ENCODE results near the gene CFL2. TPM values are rescaled to one million over a fixed set of nuclear protein-coding genes. Genes with fewer than 3 reads are reported as not detected.

CFL2 gene
- total and polyA plus RNA-seq, 2 of the 13 experiments (the other 11 are each of a cell fraction or from before 2014, with no cell fraction given) = 114 to 158 TPM

GRCh38 chr14:34693228-34693939 lies 21.0 kb downstream of the CFL2 start (continued):
- TF ChIP-seq ATF3 (CRISPR knock-in tag; IDR thresholded peaks at IDR 0.05) (peak; percentile 49), ZBTB49 (CRISPR knock-in tag; IDR thresholded peaks at IDR 0.05; ENCODE audit: borderline replicate concordance) (peak; percentile 74; the same call in 1 of the 2 replicates), MYC (CRISPR knock-in tag; IDR thresholded peaks at IDR 0.05; ENCODE audit: borderline replicate concordance) (peak; percentile 69), EP300 (IDR thresholded peaks at IDR 0.05; ENCODE audit: low read depth in 2 of 2, low read length in 2 of 2) (0 out of 4 replicates have a peak, but pooled peaks of 1 of the 2 experiments have one; percentile 15), EP300 (CRISPR knock-in tag; IDR thresholded peaks at IDR 0.05; ENCODE audit: borderline replicate concordance) (peak; percentile 51), ZNF33B (CRISPR knock-in tag; IDR thresholded peaks at IDR 0.05) (peak; percentile 91), CREBL2 (CRISPR knock-in tag; IDR thresholded peaks at IDR 0.05; ENCODE audit: borderline replicate concordance) (no peak; the same call in 1 of the 2 replicates), SOX6 (IDR thresholded peaks at IDR 0.05) (no peak), SOX6 (CRISPR knock-in tag; IDR thresholded peaks at IDR 0.05) (peak; percentile 66), ZNF180 (CRISPR knock-in tag; IDR thresholded peaks at IDR 0.05; ENCODE audit: borderline replicate concordance, low read depth) (no peak), ZNF652 (CRISPR knock-in tag; IDR thresholded peaks at IDR 0.05; ENCODE audit: borderline replicate concordance, low read depth) (no peak), TARDBP (CRISPR knock-in tag; IDR thresholded peaks at IDR 0.05) (0 out of 2 replicates have a peak, but pooled peaks have one; percentile 1), HMGXB3 (CRISPR knock-in tag; IDR thresholded peaks at IDR 0.05; ENCODE audit: borderline replicate concordance) (peak; percentile 75; the same call in 1 of the 2 replicates), RARA (CRISPR knock-in tag; IDR thresholded peaks at IDR 0.05) (peak; percentile 14; the same call in 1 of the 2 replicates), MAX (IDR thresholded peaks at IDR 0.05) (peak; percentile 74), ELK4 (CRISPR knock-in tag; IDR thresholded peaks at IDR 0.05; ENCODE audit: borderline replicate concordance) (no peak), ZSCAN30 (CRISPR knock-in tag; IDR thresholded peaks at IDR 0.05) (no peak), ZFY (CRISPR knock-in tag; IDR thresholded peaks at IDR 0.05) (peak; percentile 41)

Measured in HepG2 (cell line).